NB4 (cell line): Measurements from ENCODE around the gene TSC1.
A peak's percentile ranks its signal among the peaks of the same experiment; 100 is the strongest.

Experiments
- DNase-seq: peaks from one replicate; pipeline ENCODE4 v3.0.0; 2010; ENCODE audit warnings: low read depth
- H3K4me3 ChIP-seq: one replicate; pipeline ENCODE4 v1.5.1; 2011; ENCODE audit warnings: mild to moderate bottlenecking, low read depth, low read length, moderate library complexity
- MYC ChIP-seq: IDR thresholded peaks from 2 replicates; pipeline ENCODE4 v1.6.1; 2011; ENCODE audit warnings: low read depth, low read length
- POLR2A ChIP-seq: IDR thresholded peaks from 2 replicates; pipeline ENCODE4 v1.6.1; 2011; ENCODE audit warnings: mild to moderate bottlenecking; ENCODE audit not compliant: insufficient read length; ENCODE audit errors: extremely low read depth
- TF ChIP-seq, protein P1 (sequence below): IDR thresholded peaks from one replicate; pipeline ENCODE4 v1.5.1; 2012; ENCODE audit warnings: low read depth, low read length
- TF ChIP-seq, protein P2 (sequence below): IDR thresholded peaks from 2 replicates; pipeline ENCODE4 v1.6.1; 2011; ENCODE audit warnings: low read depth, low read length

TSC1 gene

DNA sequence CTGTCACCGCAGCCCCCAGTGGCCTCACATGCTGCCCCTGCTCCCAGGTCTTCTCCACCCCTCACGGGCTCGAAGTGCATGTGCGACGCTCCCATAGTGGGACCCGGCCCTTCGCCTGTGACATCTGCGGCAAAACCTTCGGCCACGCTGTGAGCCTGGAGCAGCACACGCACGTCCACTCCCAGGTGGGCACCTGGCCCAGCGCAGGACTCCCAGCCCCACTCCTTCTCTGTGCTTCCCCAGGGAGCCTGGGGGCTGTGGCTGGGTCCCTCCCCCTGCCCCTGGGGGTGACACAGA lies 44.5 kb upstream of the TSC1 start:
- no peak overlapping the region for H3K4me3 ChIP-seq
- TF ChIP-seq MYC (no peak), POLR2A (no peak)
- TF ChIP-seq, protein P1, sequence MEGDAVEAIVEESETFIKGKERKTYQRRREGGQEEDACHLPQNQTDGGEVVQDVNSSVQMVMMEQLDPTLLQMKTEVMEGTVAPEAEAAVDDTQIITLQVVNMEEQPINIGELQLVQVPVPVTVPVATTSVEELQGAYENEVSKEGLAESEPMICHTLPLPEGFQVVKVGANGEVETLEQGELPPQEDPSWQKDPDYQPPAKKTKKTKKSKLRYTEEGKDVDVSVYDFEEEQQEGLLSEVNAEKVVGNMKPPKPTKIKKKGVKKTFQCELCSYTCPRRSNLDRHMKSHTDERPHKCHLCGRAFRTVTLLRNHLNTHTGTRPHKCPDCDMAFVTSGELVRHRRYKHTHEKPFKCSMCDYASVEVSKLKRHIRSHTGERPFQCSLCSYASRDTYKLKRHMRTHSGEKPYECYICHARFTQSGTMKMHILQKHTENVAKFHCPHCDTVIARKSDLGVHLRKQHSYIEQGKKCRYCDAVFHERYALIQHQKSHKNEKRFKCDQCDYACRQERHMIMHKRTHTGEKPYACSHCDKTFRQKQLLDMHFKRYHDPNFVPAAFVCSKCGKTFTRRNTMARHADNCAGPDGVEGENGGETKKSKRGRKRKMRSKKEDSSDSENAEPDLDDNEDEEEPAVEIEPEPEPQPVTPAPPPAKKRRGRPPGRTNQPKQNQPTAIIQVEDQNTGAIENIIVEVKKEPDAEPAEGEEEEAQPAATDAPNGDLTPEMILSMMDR, result no peak
- TF ChIP-seq, protein P2, sequence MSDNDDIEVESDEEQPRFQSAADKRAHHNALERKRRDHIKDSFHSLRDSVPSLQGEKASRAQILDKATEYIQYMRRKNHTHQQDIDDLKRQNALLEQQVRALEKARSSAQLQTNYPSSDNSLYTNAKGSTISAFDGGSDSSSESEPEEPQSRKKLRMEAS, result no peak
- no peak for DNase-seq

DNA sequence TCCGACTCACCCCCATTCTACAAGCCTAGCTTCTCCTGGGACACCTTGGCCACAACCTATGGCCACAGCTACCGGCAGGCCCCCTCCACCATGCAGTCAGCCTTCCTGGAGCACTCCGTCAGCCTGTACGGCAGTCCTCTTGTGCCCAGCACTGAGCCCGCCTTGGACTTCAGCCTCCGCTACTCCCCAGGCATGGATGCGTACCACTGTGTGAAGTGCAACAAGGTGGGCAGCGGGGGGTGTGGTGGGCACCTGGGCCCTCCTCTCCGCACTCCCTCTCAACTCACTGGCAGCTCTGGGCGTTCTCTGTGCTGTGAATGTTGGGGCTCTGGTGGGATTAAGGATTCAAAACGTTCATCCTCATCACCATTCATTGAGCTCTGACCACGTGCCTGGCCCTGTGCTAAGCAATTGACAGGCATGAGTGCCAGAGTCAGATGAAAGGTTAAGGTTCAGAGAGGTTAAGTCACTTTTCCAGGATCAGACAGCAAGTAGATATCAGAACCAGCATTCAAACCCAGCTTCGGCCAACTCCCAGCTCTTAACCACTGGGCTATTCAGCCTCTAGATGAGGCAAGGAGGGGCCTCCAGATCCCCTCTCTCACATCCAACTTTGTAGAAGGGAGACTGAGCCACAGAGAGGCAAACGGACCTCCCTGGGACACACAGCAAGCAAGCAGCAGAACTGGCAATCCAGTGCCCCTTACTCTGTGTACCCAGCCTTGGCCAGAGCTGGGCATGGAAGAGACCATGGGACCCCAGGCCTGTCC lies 44.0 kb upstream of the TSC1 start:
- DNase-seq, result no peak
- TF ChIP-seq POLR2A (no peak), MYC (no peak)
- TF ChIP-seq, protein P2, result no peak
- TF ChIP-seq, protein P1, result no peak
- no peak overlapping the region for H3K4me3 ChIP-seq

DNA sequence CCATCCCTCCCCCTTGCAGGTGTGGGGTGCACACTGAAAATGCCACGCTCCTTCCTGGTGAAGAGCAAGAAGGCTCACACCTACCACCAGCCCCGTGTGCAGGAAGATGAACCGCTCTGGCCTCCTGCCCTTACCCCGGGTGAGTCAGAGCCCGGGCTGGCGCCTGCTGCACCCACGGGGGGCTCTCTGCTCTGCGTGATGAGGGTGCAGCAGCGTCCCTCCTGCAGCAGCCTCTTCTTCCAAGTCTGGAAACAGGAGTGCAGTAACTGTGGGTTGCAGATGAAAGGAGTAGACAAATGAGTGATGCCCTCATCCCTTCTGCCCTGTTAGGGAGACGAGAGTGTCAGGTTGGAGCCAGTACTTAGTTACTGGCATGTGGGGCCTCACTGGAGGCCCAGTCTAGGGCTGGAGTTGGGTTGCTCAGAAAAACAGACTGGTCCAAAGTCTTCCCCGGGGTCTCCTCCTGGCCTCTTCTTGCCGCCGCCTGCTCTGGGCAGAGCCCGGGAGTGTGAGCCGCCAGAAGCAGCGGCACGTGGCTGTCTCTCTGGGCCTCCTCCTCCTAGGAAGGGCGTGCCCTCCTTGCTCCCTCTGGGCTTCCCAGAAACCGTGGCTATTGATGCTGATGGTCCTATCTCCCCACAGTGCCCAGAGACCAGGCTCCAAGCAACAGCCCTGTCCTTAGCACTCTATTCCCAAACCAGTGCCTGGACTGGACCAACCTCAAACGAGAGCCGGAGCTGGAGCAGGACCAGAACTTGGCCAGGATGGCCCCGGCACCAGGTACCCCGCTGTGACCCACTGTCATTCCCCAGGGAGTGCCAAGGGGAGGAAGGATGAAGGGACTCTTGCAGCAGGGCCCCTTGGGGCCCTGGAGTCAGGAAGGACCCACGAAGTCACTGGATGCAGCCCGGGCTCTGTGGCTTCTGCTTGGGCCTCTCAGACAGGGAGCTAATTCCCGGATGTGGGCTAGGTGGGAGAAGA lies 42.5 kb upstream of the TSC1 start:
- DNase-seq, result peak; percentile 50
- TF ChIP-seq, protein P2, result no peak
- TF ChIP-seq POLR2A (no peak), MYC (no peak)
- TF ChIP-seq, protein P1, result no peak
- H3K4me3 ChIP-seq, result no peak overlapping the region

DNA sequence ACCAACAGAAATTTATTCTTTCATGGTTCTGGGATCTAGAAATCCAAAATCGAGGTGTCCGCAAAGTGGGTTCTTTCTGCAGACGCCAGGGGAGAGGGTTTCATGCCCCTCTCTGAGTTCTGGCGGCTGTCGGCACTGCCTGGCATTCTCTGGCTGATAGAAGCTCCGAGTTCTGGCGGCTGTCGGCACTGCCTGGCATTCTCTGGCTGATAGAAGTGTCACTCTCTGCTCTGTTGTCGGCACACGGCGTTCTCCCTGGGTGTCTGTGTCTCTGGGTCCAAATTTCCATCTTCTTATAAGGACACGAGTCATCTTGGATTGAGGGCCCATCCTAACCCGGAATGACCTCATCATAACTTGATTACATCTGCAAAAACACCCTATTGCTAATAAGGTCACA lies 41.7 kb upstream of the TSC1 start:
- no peak for DNase-seq
- H3K4me3 ChIP-seq, result no peak overlapping the region
- TF ChIP-seq POLR2A (no peak), MYC (no peak)
- TF ChIP-seq, protein P1, result no peak
- TF ChIP-seq, protein P2, result no peak

DNA sequence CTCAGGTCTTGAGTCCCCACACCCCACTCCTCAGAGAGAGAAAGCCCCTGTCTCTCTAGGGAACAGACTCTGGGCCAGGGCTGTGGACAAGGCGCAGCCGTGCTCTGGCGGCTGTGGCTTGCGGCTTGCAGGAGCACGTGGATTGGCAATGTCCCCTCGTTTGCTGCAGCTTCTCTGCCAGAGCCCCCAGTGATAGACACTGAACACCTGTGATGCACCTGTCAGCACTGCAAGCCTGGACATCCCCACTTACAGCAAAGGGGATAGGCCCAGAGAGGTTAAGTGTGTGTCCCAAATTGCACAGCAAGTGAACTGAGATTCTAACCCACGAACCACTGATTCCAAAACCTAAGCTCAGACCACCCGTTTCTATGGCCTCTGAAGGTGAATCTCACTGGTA lies 41.1 kb upstream of the TSC1 start:
- TF ChIP-seq MYC (no peak), POLR2A (no peak)
- TF ChIP-seq, protein P2, result no peak
- TF ChIP-seq, protein P1, result no peak
- H3K4me3 ChIP-seq, result no peak overlapping the region
- DNase-seq, result no peak
